ENCODE data around the gene ROBO1. TPM values are rescaled to one million over a fixed set of nuclear protein-coding genes. Genes with fewer than 3 reads are reported as not detected.

ROBO1 gene
- total and polyA plus RNA-seq, 2 of the 8 experiments (the other 6 are each of a cell fraction or from before 2014, with no cell fraction given), result 51.4 to 91.0 TPM

- Histone ChIP-seq H3K56ac (replicated peaks; ENCODE audit: insufficient read length, low read depth, low read length) (no peak overlapping the region), H3K9ac (replicated peaks in 1 of 4; ENCODE audit: extremely low read depth in 1 of 4, low read depth in 3 of 4, low read length in 3 of 4) (no peak overlapping the region), H4K20me1 (replicated peaks in 1 of 2; ENCODE audit: control insufficient read depth in 1 of 2, insufficient read depth in 2 of 2, low read length in 2 of 2) (peaks cover 0 to 2% of the 10 kb centered on the region in 2 experiments), H2AFZ (ENCODE audit: low read length) (no peak overlapping the region), H3K79me2 (ENCODE audit: control insufficient read depth in 1 of 2, insufficient read depth in 2 of 2, low read length in 2 of 2) (no peaks in the 10 kb centered on the region), H3K36me3 (ENCODE audit: control insufficient read depth in 2 of 4, insufficient read depth in 4 of 4, low read length in 3 of 4) (peaks cover 0 to 14% (median 1%) of the 10 kb centered on the region in 4 experiments; a peak in 2 of 8 replicates), H3K23me2 (ENCODE audit: low read depth, low read length) (no peaks in the 10 kb centered on the region), H3K18ac (ENCODE audit: extremely low read depth, low read length) (no peak overlapping the region), H3K9me3 (ENCODE audit: insufficient read depth in 2 of 2, low read depth in 1 of 2, low read length in 1 of 2) (no peaks in the 10 kb centered on the region), H4K8ac (ENCODE audit: extremely low read depth, insufficient read depth, low read length) (no peak overlapping the region; the same call in 1 of the 2 replicates), H3K4me3 (ENCODE audit: extremely low read depth in 1 of 4, insufficient read depth in 2 of 4, low read depth in 3 of 4, low read length in 4 of 4) (no peak overlapping the region), H2BK5ac (ENCODE audit: low read depth, low read length) (no peak overlapping the region), H2AK5ac (ENCODE audit: low read depth, low read length) (no peak overlapping the region), H3K4me1 (replicated peaks in 1 of 4; ENCODE audit: control insufficient read depth in 3 of 4, insufficient read depth in 4 of 4, low read length in 3 of 4) (no peaks in the 10 kb centered on the region), H2BK20ac (ENCODE audit: low read length) (no peak overlapping the region), H4K91ac (replicated peaks; ENCODE audit: insufficient read length, low read length) (no peak overlapping the region), H3K4me2 (ENCODE audit: insufficient read depth in 1 of 2, low read depth in 2 of 2, low read length in 2 of 2) (no peak overlapping the region), H3K79me1 (ENCODE audit: low read depth, low read length) (no peaks in the 10 kb centered on the region), H2BK15ac (ENCODE audit: low read length) (no peak overlapping the region), H4K5ac (ENCODE audit: insufficient read length, low read depth, low read length) (no peak overlapping the region), H3K4ac (replicated peaks; ENCODE audit: insufficient read length, low read depth, low read length) (no peak overlapping the region), H3K14ac (ENCODE audit: insufficient read length) (no peak overlapping the region), H3K27ac (ENCODE audit: low read depth, low read length) (no peak overlapping the region), H2BK120ac (replicated peaks; ENCODE audit: low read depth, low read length) (no peak overlapping the region), H3K23ac (ENCODE audit: insufficient read length) (no peak overlapping the region), H3K27me3 (replicated peaks in 1 of 4; ENCODE audit: control insufficient read depth in 3 of 4, extremely low read depth in 1 of 4, insufficient read depth in 3 of 4, low read length in 3 of 4) (no peaks in the 10 kb centered on the region), H2BK12ac (ENCODE audit: low read depth, low read length) (no peak overlapping the region)
- FAIRE-seq (no peak), DNase-seq (ENCODE audit: low read depth in 1 of 2, low spot score in 2 of 2) (no peak)
- CTCF ChIA-PET (ENCODE audit: partially characterized antibody), result interaction anchor here (0.8 kb wide), 1 partner anchor 14 kb away, joined by 3 read pairs; no protein-coding TSS in a partner anchor
- POLR2A ChIA-PET (ENCODE audit: partially characterized antibody), result no interaction called here
- 78% methylated on average over 6 of the region's 6 CpGs; no CpG with 5 or more reads in 1 of the 2 experiments for WGBS, 2 experiments (ENCODE audit: extremely low coverage in 1 of 2, insufficient coverage in 1 of 2, insufficient read length in 1 of 2, insufficient replicate concordance in 2 of 2, low coverage in 1 of 2, low lambda C conversion rate in 2 of 2, missing lambda C conversion rate in 1 of 2)
- no peak for TF ChIP-seq POLR2A (IDR thresholded peaks at IDR 0.05; ENCODE audit: control extremely low read depth in 1 of 2, low read depth in 2 of 2, low read length in 2 of 2)
- TF ChIP-seq SIX5 (IDR thresholded peaks at IDR 0.05; ENCODE audit: low read depth, low read length), result no peak
- no peak for TF ChIP-seq RAD21 (IDR thresholded peaks at IDR 0.05 in 1 of 2, conservative IDR thresholded peaks at IDR 0.05 in 1 of 2; ENCODE audit: low read depth in 2 of 2, low read length in 2 of 2)
- TF ChIP-seq RFX5 (IDR thresholded peaks at IDR 0.05; ENCODE audit: borderline replicate concordance, low read depth, low read length), result no peak
Measured at GRCh38 chr3:78689378-78689777, 1078.4 kb downstream of the ROBO1 start.
